K562 (cell line): ENCODE data around the gene MROH8.

Source experiments
- E2F4 ChIP-seq: sonication (generic); formaldehyde crosslinking; IDR thresholded peaks from 2 replicates; pipeline ENCODE4 v1.8.0; 2022; ENCODE audit warnings: mild to moderate bottlenecking, low read depth, missing genetic modification reagents
- TSC22D4 ChIP-seq: fragments of 450-650 bp; IDR thresholded peaks from 2 replicates; pipeline ENCODE4 v1.6.1; 2016; ENCODE audit warnings: missing genetic modification characterization, missing biosample characterization, control low read depth

- no peak for TF ChIP-seq E2F4 (CRISPR knock-in tag)
- TF ChIP-seq TSC22D4 (tag) = no peak
Measured at GRCh38 chr20:37201827-37202162, 22.4 kb upstream of the MROH8 start.
